ENCODE measurements around the gene UBL7. TPM values are rescaled to one million over a fixed set of nuclear protein-coding genes. Genes with fewer than 3 reads are reported as not detected.

UBL7 gene
- total RNA-seq, 1 experiment from 2014 or later = 47.5 TPM

- H3K36me3 Mint-ChIP-seq (ENCODE audit: insufficient read depth in 1 of 3, low read depth in 3 of 3) = peaks cover 49 to 65% (median 50%) of the 10 kb centered on the region in 3 experiments
- no peak overlapping the region for H3K4ac ChIP-seq (ENCODE audit: low read depth, low read length)
Observed at GRCh38 chr15:74466570-74466969, 5.6 kb upstream of the UBL7 start.

More at GRCh38 chr15:74466570-74466969, 5.6 kb upstream of the UBL7 start:
- Histone ChIP-seq H2BK5ac (ENCODE audit: insufficient read length, low read length) (no peak overlapping the region), H4K20me1 (ENCODE audit: control insufficient read depth, insufficient read depth, insufficient read length) (no peaks in the 10 kb centered on the region), H2AFZ (ENCODE audit: low read length) (no peak overlapping the region), H3K79me2 (ENCODE audit: insufficient read depth, low read length) (no peaks in the 10 kb centered on the region), H3K18ac (ENCODE audit: insufficient read length, low read depth, low read length) (no peak overlapping the region), H2BK12ac (ENCODE audit: insufficient read length, low read depth, low read length) (no peak overlapping the region), H3K4me1 (ENCODE audit: insufficient read depth, low read length) (no peaks in the 10 kb centered on the region), H3K9me3 (ENCODE audit: control insufficient read depth, low read depth, low read length) (no peaks in the 10 kb centered on the region), H4K8ac (replicated peaks; ENCODE audit: insufficient read length, low read depth, low read length) (no peak overlapping the region), H3K56ac (ENCODE audit: insufficient read length, low read depth, low read length) (no peak overlapping the region), H3K14ac (ENCODE audit: insufficient read depth, low read length) (no peak overlapping the region), H3K27ac (ENCODE audit: insufficient read length, low read depth, low read length) (no peak overlapping the region), H4K91ac (ENCODE audit: insufficient read length, low read depth, low read length) (no peak overlapping the region), H2BK15ac (ENCODE audit: low read depth, low read length) (no peak overlapping the region), H4K5ac (ENCODE audit: insufficient read length, low read depth, low read length) (no peak overlapping the region), H3K79me1 (ENCODE audit: insufficient read depth, low read depth, low read length, poor library complexity, severe bottlenecking) (no peaks in the 10 kb centered on the region), H3K9ac (ENCODE audit: extremely low read depth, insufficient read length, low read length) (no peak overlapping the region), H3K27me3 (ENCODE audit: insufficient read depth, low read length) (no peaks in the 10 kb centered on the region), H3K23ac (ENCODE audit: insufficient read length, low read depth, low read length) (no peak overlapping the region), H2AK5ac (ENCODE audit: insufficient read length, low read length) (no peak overlapping the region), H3K23me2 (ENCODE audit: insufficient read length, low read depth, low read length, poor library complexity, severe bottlenecking) (peaks cover 3% of the 10 kb centered on the region), H2BK20ac (ENCODE audit: low read depth, low read length, poor library complexity, severe bottlenecking) (no peak overlapping the region), H3K4me2 (ENCODE audit: insufficient read depth, insufficient read length, low read length) (no peak overlapping the region), H3T11ph (ENCODE audit: low read length) (no peak overlapping the region), H2BK120ac (ENCODE audit: low read depth, low read length, poor library complexity, severe bottlenecking) (no peak overlapping the region)
- DNase-seq = no peak
- H3K27ac Mint-ChIP-seq = no peak overlapping the region
- no CpG with 5 or more reads among the region's 1 CpG for WGBS (ENCODE audit: extremely low coverage, insufficient read length, low lambda C conversion rate)
- no peak overlapping the region for H3K4me3 Mint-ChIP-seq
- peaks cover 17 to 20% of the 10 kb centered on the region in 2 experiments for H3K4me1 Mint-ChIP-seq
- peaks cover 11 to 14% of the 10 kb centered on the region in 2 experiments for H3K9me3 Mint-ChIP-seq
- no peaks in the 10 kb centered on the region for H3K27me3 Mint-ChIP-seq (ENCODE audit: low read depth)
- no peak for TF ChIP-seq CTCF (conservative IDR thresholded peaks at IDR 0.05)

Data from H9 (cell line).